AG20443 (cell line): ENCODE data around the gene OR1L8.
"Not testable (repeated sequence)": the region's sequence is repeated elsewhere in the genome, so short reads cannot be mapped to it uniquely, and the experiment has no call there.

ENCODE experiments used
- DNase-seq: peaks from one replicate; pipeline ENCODE4 v3.0.0; 2012; ENCODE audit warnings: low spot score, mixed read lengths

The OR1L8 gene

GRCh38 chr9:122583284-122583683, at the start of gene OR1L8:
OR1L8 (minus strand) TSS chr9:122583384; CDS start chr9:122568477, 14,907 bp downstream.
- not testable (repeated sequence) for DNase-seq

GRCh38 chr9:122619996-122620395, 36.8 kb upstream of the OR1L8 start:
- no peak for DNase-seq

- DNase-seq: no peak
Observed at GRCh38 chr9:122614362-122614761, 31.2 kb upstream of the OR1L8 start, which contains the start of gene OR1Q1. OR1Q1 (plus strand) TSS chr9:122614738; CDS start chr9:122614738, 0 bp downstream.

- DNase-seq: no peak
Observed at GRCh38 chr9:122609804-122610203, 26.6 kb upstream of the OR1L8 start.

GRCh38 chr9:122606587-122606986, 23.4 kb upstream of the OR1L8 start:
- DNase-seq: no peak

- DNase-seq: no peak
Observed at GRCh38 chr9:122605691-122606090, 22.5 kb upstream of the OR1L8 start.

- DNase-seq: peak; percentile 64
Observed at GRCh38 chr9:122580360-122580759, 2.8 kb downstream of the OR1L8 start.

GRCh38 chr9:122579874-122580273, 3.3 kb downstream of the OR1L8 start:
- no peak for DNase-seq

GRCh38 chr9:122572456-122572855, 10.7 kb downstream of the OR1L8 start:
- peak; percentile 76 for DNase-seq

GRCh38 chr9:122567901-122568300, 15.3 kb downstream of the OR1L8 start:
- DNase-seq: no peak

GRCh38 chr9:122562134-122562760, 20.9 kb downstream of the OR1L8 start:
- DNase-seq: no peak

GRCh38 chr9:122561446-122561845, 21.7 kb downstream of the OR1L8 start:
- no peak for DNase-seq

- no peak for DNase-seq
Observed at GRCh38 chr9:122552812-122553211, 30.4 kb downstream of the OR1L8 start, which contains the start of gene OR1N2. OR1N2 (plus strand) TSS chr9:122553112; CDS start chr9:122553212, 100 bp downstream.

- DNase-seq: no peak
Observed at GRCh38 chr9:122551371-122551770, 31.8 kb downstream of the OR1L8 start.

GRCh38 chr9:122546196-122546595, 37.0 kb downstream of the OR1L8 start:
- DNase-seq: no peak

GRCh38 chr9:122538757-122539156, 44.4 kb downstream of the OR1L8 start:
- no peak for DNase-seq

GRCh38 chr9:122537066-122537465, 46.1 kb downstream of the OR1L8 start:
- DNase-seq: not testable (repeated sequence)

GRCh38 chr9:122536134-122536533, 47.0 kb downstream of the OR1L8 start:
- DNase-seq: no peak

- not testable (repeated sequence) for DNase-seq
Observed at GRCh38 chr9:122531157-122531556, 52.0 kb downstream of the OR1L8 start.

- DNase-seq: no peak
Observed at GRCh38 chr9:122527193-122527592, 56.0 kb downstream of the OR1L8 start, which contains the start of gene OR1N1. OR1N1 (minus strand) TSS chr9:122527293; CDS start chr9:122527293, 0 bp downstream.

GRCh38 chr9:122526602-122527001, 56.6 kb downstream of the OR1L8 start:
- no peak for DNase-seq

- no peak for DNase-seq
Observed at GRCh38 chr9:122519376-122519775, 63.8 kb downstream of the OR1L8 start.

GRCh38 chr9:122518841-122519240, 64.3 kb downstream of the OR1L8 start, which contains the start of gene OR1J4:
OR1J4 (plus strand) TSS chr9:122519141; CDS start chr9:122519141, 0 bp downstream.
- DNase-seq: no peak

- no peak for DNase-seq
Observed at GRCh38 chr9:122518226-122518625, 65.0 kb downstream of the OR1L8 start.
